ENCODE data around the gene KLHL26.

DNA sequence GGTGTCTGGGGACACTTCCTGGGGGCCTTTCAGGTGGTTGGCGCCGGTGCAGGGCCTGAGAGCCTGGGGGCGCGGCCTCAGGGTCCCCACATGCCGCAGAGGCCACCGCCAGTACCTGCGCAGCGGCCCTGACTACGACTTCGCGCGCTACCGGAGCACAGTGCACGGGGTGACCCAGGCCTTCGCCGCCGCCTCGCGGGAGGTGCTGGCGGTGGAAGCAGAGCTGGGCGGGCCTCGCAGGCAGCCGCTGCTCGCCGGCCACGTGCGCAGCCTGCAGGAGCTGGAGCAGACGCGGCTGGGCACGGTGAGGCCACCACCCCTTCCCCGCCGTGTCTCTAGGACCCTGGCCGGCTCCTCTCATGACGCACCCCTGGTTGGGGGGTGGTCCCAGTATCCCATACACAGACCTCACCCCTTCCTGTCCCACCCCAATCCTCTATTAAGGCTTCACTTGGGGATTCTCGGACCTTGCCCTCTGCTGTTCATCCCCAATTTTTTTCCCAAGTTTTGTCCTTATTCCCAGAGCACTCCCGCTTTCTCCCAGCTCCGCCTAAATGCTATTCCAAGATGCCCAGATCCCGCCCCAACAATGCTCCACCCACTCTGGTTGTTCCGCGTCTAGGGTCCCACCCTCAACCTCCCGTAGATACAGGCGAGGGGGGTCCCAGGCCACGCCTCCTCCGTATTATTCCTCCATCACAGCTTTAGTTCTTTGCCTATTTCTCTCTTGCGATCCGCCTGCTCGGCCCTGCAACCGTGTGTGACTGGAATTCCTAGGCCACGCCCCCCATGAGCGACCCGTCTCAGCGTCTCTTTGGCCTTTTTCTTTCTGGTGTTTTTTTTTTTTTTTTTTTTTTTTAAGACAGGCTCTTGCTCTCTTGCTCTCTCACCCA, 47.2 kb upstream of the KLHL26 start:
- peak; percentile 17; the same call in 1 of the 2 replicates for TF ChIP-seq CTCF (IDR thresholded peaks at IDR 0.05; ENCODE audit: low read length)
- TF ChIP-seq EZH2 (optimal IDR thresholded peaks at IDR 0.05; ENCODE audit: low read depth, low read length), result no peak

Measured in MM.1S (cell line).